HuH-7.5 (cell line): ENCODE measurements around the gene TBKBP1.

Experiments
- DNase-seq: peaks from one replicate; pipeline ENCODE4 v3.0.0; 2011; ENCODE audit warnings: low spot score

TBKBP1 gene

GRCh38 chr17:47693731-47694580 is at the start of gene TBKBP1:
Gene TBKBP1 (plus strand): TSS chr17:47694161. CDS start chr17:47696113, 1,952 bp downstream.
- DNase-seq: peak; percentile 72

GRCh38 chr17:47644324-47644723 is 49.6 kb upstream of the TBKBP1 start:
- DNase-seq: no peak

- peak; percentile 82 for DNase-seq
Measured at GRCh38 chr17:47649153-47649971, 44.6 kb upstream of the TBKBP1 start, which contains the start of gene KPNB1. Gene KPNB1 (plus strand): TSS chr17:47649919. CDS start chr17:47650245, 326 bp downstream.

- DNase-seq: no peak
Measured at GRCh38 chr17:47649972-47650524, 43.9 kb upstream of the TBKBP1 start.

- DNase-seq: peak; percentile 80
Measured at GRCh38 chr17:47650525-47651522, 43.1 kb upstream of the TBKBP1 start.

- no peak for DNase-seq
Measured at GRCh38 chr17:47651704-47652103, 42.3 kb upstream of the TBKBP1 start.

GRCh38 chr17:47652570-47652969 is 41.4 kb upstream of the TBKBP1 start:
- no peak for DNase-seq

GRCh38 chr17:47653442-47653841 is 40.5 kb upstream of the TBKBP1 start:
- no peak for DNase-seq

- no peak for DNase-seq
Measured at GRCh38 chr17:47654991-47655390, 39.0 kb upstream of the TBKBP1 start.

- DNase-seq: no peak
Measured at GRCh38 chr17:47660064-47660492, 33.9 kb upstream of the TBKBP1 start.

GRCh38 chr17:47663912-47664623 is 29.9 kb upstream of the TBKBP1 start:
- no peak for DNase-seq

GRCh38 chr17:47664624-47664941 is 29.4 kb upstream of the TBKBP1 start:
- no peak for DNase-seq

GRCh38 chr17:47665655-47666054 is 28.3 kb upstream of the TBKBP1 start:
- DNase-seq: no peak

- DNase-seq: no peak
Measured at GRCh38 chr17:47669081-47669480, 24.9 kb upstream of the TBKBP1 start.

GRCh38 chr17:47670064-47670463 is 23.9 kb upstream of the TBKBP1 start:
- DNase-seq: no peak

GRCh38 chr17:47674499-47674898 is 19.5 kb upstream of the TBKBP1 start:
- no peak for DNase-seq

GRCh38 chr17:47675380-47676198 is 18.4 kb upstream of the TBKBP1 start:
- no peak for DNase-seq

- no peak for DNase-seq
Measured at GRCh38 chr17:47676199-47676472, 17.8 kb upstream of the TBKBP1 start.

- no peak for DNase-seq
Measured at GRCh38 chr17:47676510-47677165, 17.3 kb upstream of the TBKBP1 start.

GRCh38 chr17:47678196-47678595 is 15.8 kb upstream of the TBKBP1 start:
- no peak for DNase-seq
